Adrenal gland (tissue), 12 donors: ENCODE measurements around the gene TNNT2. TPM values are rescaled to one million over a fixed set of nuclear protein-coding genes. Genes with fewer than 3 reads are reported as not detected.

Experiments used
- DNase-seq, 7 donors: peaks; one replicate each; pipeline ENCODE4 v3.0.0-alpha.2; 2019 to 2020
- H3K27ac ChIP-seq, 5 donors: fragments of 200-600 bp; sonication (generic) in 4 of 5; 1 replicate in 3 of 5; 2 replicates in 2 of 5; pipeline versions ENCODE4 v1.5.1 to v1.8.0; 2016 to 2020; ENCODE audit warnings: mild to moderate bottlenecking in 1 of 5
- H3K27me3 ChIP-seq: fragments of 200-600 bp; 2 replicates; pipeline ENCODE4 v1.8.0; 2021
- H3K36me3 ChIP-seq, 2 donors: fragments of 200-600 bp; replicated peaks in 1 of 2; 1 replicate in 1 of 2; 2 replicates in 1 of 2; pipeline versions ENCODE4 v1.5.1 to v1.8.0; 2018 to 2022
- H3K4me1 ChIP-seq, 2 donors: fragments of 200-600 bp; replicated peaks in 1 of 2; 1 replicate in 1 of 2; 2 replicates in 1 of 2; pipeline versions ENCODE4 v1.5.1 to v1.8.0; 2018 to 2021
- H3K4me3 ChIP-seq, 4 donors: fragments of 200-600 bp; sonication (generic) in 3 of 4; one replicate each; pipeline ENCODE4 v1.5.1; 2016 to 2018
- H3K9me3 ChIP-seq, 3 donors: fragments of 200-600 bp; sonication (generic) in 1 of 3; replicated peaks in 1 of 3; 1 replicate in 2 of 3; 2 replicates in 1 of 3; pipeline versions ENCODE4 v1.5.1 to v1.8.0; 2016 to 2021
- CTCF ChIP-seq, 6 experiments: fragments of 450-650 bp in 4 of 6; fragments of 200-600 bp in 2 of 6; sonication (generic) in 1 of 6; IDR thresholded peaks; 1 replicate in 5 of 6; 2 replicates in 1 of 6; pipeline versions ENCODE4 v1.5.1 to v1.8.0; 2016 to 2021; ENCODE audit warnings: antibody characterized with exemption in 6 of 6, mild to moderate bottlenecking in 2 of 6, moderate library complexity in 1 of 6
- POLR2A ChIP-seq, 2 donors: fragments of 450-650 bp; IDR thresholded peaks; one replicate each; pipeline ENCODE4 v1.6.1; 2017; ENCODE audit warnings: antibody characterized with exemption in 2 of 2, mild to moderate bottlenecking in 2 of 2, moderate library complexity in 1 of 2
- WGBS, 4 donors: extraction: QIAGEN DNeasy Blood & Tissue Kit in 2 of 4; methylation state at CpG; one replicate each; pipeline versions ENCODE4 v1.1.5 to v1.1.7; 2013 to 2017; 5-methylcytosine and 5-hydroxymethylcytosine counted together
- intact Hi-C, 2 donors: fragments of 100-400 bp; cut with DNase I; formaldehyde crosslinking; loops; one replicate each; pipeline versions ENCODE4 v1.14.1 to v1.15.0; 2022 to 2023
- polyA plus RNA-seq, 3 donors: library from polyadenylated mRNA; stranded (reverse); fragments of 200-250 nt in 2 of 3; fragments of 350-450 nt in 1 of 3; fragmentation: Illumina TruSeq in 1 of 3; extraction: RNeasy Lipid Tissue Mini Kit (QIAGEN cat#74804) in 1 of 3; gene quantifications; one replicate each; pipeline ENCODE4 v1.2.3, GENCODE V29; 2013 to 2014
- total RNA-seq, 9 donors: library from RNA; depleted of rRNA in 4 of 9; stranded (reverse); fragments of >200 nt in 4 of 9; fragments of 120-200 nt in 1 of 9; fragmentation: NEBNext Ultra II Directional in 1 of 9; extraction: Animal tissue kit (Norgen Biotek cat#: 25700) in 1 of 9; gene quantifications; one replicate each; pipeline versions ENCODE4 v1.1.0 to v1.2.4, GENCODE V29; 2013 to 2023
- donor health status: healthy with polysubstance abuse.
- donor health status: Bipolar disorder and iron deficiency.
- donor health status: DM: yes; HTN: yes; CAD: no.
- donor health status: DM: no; HTN: no; CAD: no.
- donor health status: DM: no; HTN: no; CAD: no.
- donor health status: DM: yes; HTN: yes; CAD: no.

Gene TNNT2
- total and polyA plus RNA-seq, 12 donors, result 0.39 to 37.3 (median 3.8) TPM; not detected in 2

GRCh38 chr1:201350884-201351283, 26.6 kb downstream of the TNNT2 start:
- Histone ChIP-seq H3K9me3 (no peaks in the 10 kb centered on the region), H3K27ac (no peak overlapping the region), H3K27me3 (peaks cover 5% of the 10 kb centered on the region), H3K4me1 (no peaks in the 10 kb centered on the region), H3K4me3 (no peak overlapping the region), H3K36me3 (no peaks in the 10 kb centered on the region)
- no peak for DNase-seq
- TF ChIP-seq CTCF (IDR thresholded peaks at IDR 0.05), result no peak
- no peak for TF ChIP-seq POLR2A (IDR thresholded peaks at IDR 0.05)
- WGBS, 4 donors, result 73 to 81% (median 79%) methylated on average over 7 of the region's 7 CpGs
- intact Hi-C loops, result no loop called here

GRCh38 chr1:201350361-201350725, 27.1 kb downstream of the TNNT2 start:
- TF ChIP-seq POLR2A (IDR thresholded peaks at IDR 0.05) (no peak), CTCF (IDR thresholded peaks at IDR 0.05) (no peak)
- Histone ChIP-seq H3K4me1 (no peaks in the 10 kb centered on the region), H3K9me3 (no peaks in the 10 kb centered on the region), H3K4me3 (no peak overlapping the region), H3K27ac (no peak overlapping the region), H3K27me3 (peaks cover 5% of the 10 kb centered on the region), H3K36me3 (no peaks in the 10 kb centered on the region)
- 54 to 62% (median 58%) methylated on average over 2 of the region's 2 CpGs for WGBS, 4 donors
- no peak for DNase-seq
- intact Hi-C loops, result no loop called here

GRCh38 chr1:201349092-201349491, 28.4 kb downstream of the TNNT2 start:
- WGBS, 4 donors, result 78 to 84% (median 80%) methylated on average over 4 of the region's 4 CpGs
- Histone ChIP-seq H3K4me3 (no peak overlapping the region), H3K27ac (no peak overlapping the region), H3K4me1 (no peaks in the 10 kb centered on the region), H3K9me3 (no peaks in the 10 kb centered on the region), H3K27me3 (peaks cover 5% of the 10 kb centered on the region), H3K36me3 (no peaks in the 10 kb centered on the region)
- TF ChIP-seq POLR2A (IDR thresholded peaks at IDR 0.05), result no peak
- TF ChIP-seq CTCF (IDR thresholded peaks at IDR 0.05), result no peak
- no peak for DNase-seq
- intact Hi-C loops, result no loop called here

- H3K27me3 ChIP-seq, result no peaks in the 10 kb centered on the region
- H3K9me3 ChIP-seq, result no peaks in the 10 kb centered on the region
- no peak overlapping the region for H3K27ac ChIP-seq
- H3K4me3 ChIP-seq, result no peak overlapping the region
- intact Hi-C loops, result no loop called here
- no peaks in the 10 kb centered on the region for H3K36me3 ChIP-seq
- no peaks in the 10 kb centered on the region for H3K4me1 ChIP-seq
- DNase-seq, result peak in 5 of 7 donors; percentile 24 to 60 (median 39)
- peak; percentile 21 to 48 (median 37) for TF ChIP-seq CTCF (IDR thresholded peaks at IDR 0.05)
- no peak for TF ChIP-seq POLR2A (IDR thresholded peaks at IDR 0.05)
- WGBS, 4 donors, result 21 to 25% (median 22%) methylated on average over 5 to 6 of the region's 6 CpGs
These were observed 29.3 kb downstream of the TNNT2 start for GRCh38 chr1:201348211-201348566.
